HUES48 (cell line): ENCODE results near the gene PLXDC1.

ENCODE experiments used
- H3K27ac ChIP-seq: one replicate; pipeline ENCODE4 v1.7.0; 2013; ENCODE audit warnings: low read depth, low read length, inconsistent platforms
- H3K27me3 ChIP-seq: 2 replicates; pipeline ENCODE4 v1.6.1; 2013; ENCODE audit warnings: mild to moderate bottlenecking, low read length; ENCODE audit not compliant: control insufficient read depth, insufficient read depth
- H3K36me3 ChIP-seq: 2 replicates; pipeline ENCODE4 v1.6.1; 2013; ENCODE audit warnings: low read length; ENCODE audit not compliant: control insufficient read depth, insufficient read depth
- H3K4me1 ChIP-seq: 2 replicates; pipeline ENCODE4 v1.6.1; 2013; ENCODE audit warnings: mild to moderate bottlenecking, low read length; ENCODE audit not compliant: control insufficient read depth, insufficient read depth
- H3K4me3 ChIP-seq: 2 replicates; pipeline ENCODE4 v1.5.1; 2013; ENCODE audit warnings: mild to moderate bottlenecking, low read depth, low read length
- H3K9ac ChIP-seq: 2 replicates; pipeline ENCODE4 v1.6.1; 2013; ENCODE audit warnings: mild to moderate bottlenecking, low read depth, low read length, moderate library complexity
- H3K9me3 ChIP-seq: 2 replicates; pipeline ENCODE4 v1.6.1; 2013; ENCODE audit warnings: low read length; ENCODE audit not compliant: control insufficient read depth, insufficient read depth

The PLXDC1 gene

GRCh38 chr17:39014044-39014794, 137.2 kb downstream of the PLXDC1 start:
- H3K9ac ChIP-seq, result no peak overlapping the region
- H3K4me3 ChIP-seq, result no peak overlapping the region
- no peak overlapping the region for H3K27ac ChIP-seq
- no peaks in the 10 kb centered on the region for H3K9me3 ChIP-seq
- no peaks in the 10 kb centered on the region for H3K36me3 ChIP-seq
- peaks cover 11% of the 10 kb centered on the region; the same call in 1 of the 2 replicates for H3K4me1 ChIP-seq
- no peaks in the 10 kb centered on the region for H3K27me3 ChIP-seq
